SK-N-SH treated with all-trans-retinoic acid at 6 μM for 48 hours (cell line): ENCODE results near the gene LRP5.

Source experiments
- ATAC-seq: fragments of 200-7000 bp; cut with Tn5 transposase; 3 replicates; pipeline ENCODE4 v1.9.1; 2020; ENCODE audit warnings: mild to moderate bottlenecking, moderate library complexity
- ARNTL ChIP-seq: fragments of 450-650 bp; formaldehyde crosslinking; IDR thresholded peaks from 2 replicates; pipeline ENCODE4 v1.5.0; 2020; ENCODE audit warnings: low read depth, mild to moderate bottlenecking, moderate library complexity, borderline replicate concordance
- CSDC2 ChIP-seq: fragments of 250-450 bp; sonication (Bioruptor Pico); IDR thresholded peaks from 2 replicates; pipeline ENCODE4 v1.5.0; 2020; ENCODE audit warnings: mild to moderate bottlenecking, moderate library complexity
- ESRRG ChIP-seq: fragments of 250-450 bp; sonication (Bioruptor Pico); IDR thresholded peaks from 2 replicates; pipeline ENCODE4 v1.6.1; 2021; ENCODE audit warnings: mild to moderate bottlenecking
- GLIS3 ChIP-seq: fragments of 250-450 bp; sonication (Bioruptor Pico); IDR thresholded peaks from 2 replicates; pipeline ENCODE4 v1.5.0; 2020; ENCODE audit warnings: mild to moderate bottlenecking, moderate library complexity
- RARB ChIP-seq: fragments of 250-450 bp; sonication (Bioruptor Pico); IDR thresholded peaks from 2 replicates; pipeline ENCODE4 v1.8.0; 2021; ENCODE audit warnings: mild to moderate bottlenecking, moderate library complexity
- SNAI2 ChIP-seq: fragments of 250-450 bp; sonication (Bioruptor Pico); IDR thresholded peaks from 2 replicates; pipeline ENCODE4 v1.5.0; 2020; ENCODE audit warnings: mild to moderate bottlenecking, moderate library complexity
- TCF4 ChIP-seq: fragments of 250-450 bp; sonication (Bioruptor Pico); IDR thresholded peaks from 2 replicates; pipeline ENCODE4 v1.8.0; 2021; ENCODE audit warnings: mild to moderate bottlenecking, moderate library complexity, borderline replicate concordance
- ZC3H10 ChIP-seq: fragments of 250-450 bp; sonication (Bioruptor Pico); IDR thresholded peaks from 2 replicates; pipeline ENCODE4 v1.5.1; 2021; ENCODE audit warnings: mild to moderate bottlenecking, moderate library complexity
- ZFP3 ChIP-seq: fragments of 250-450 bp; sonication (Bioruptor Pico); IDR thresholded peaks from 2 replicates; pipeline ENCODE4 v1.5.0; 2020; ENCODE audit warnings: mild to moderate bottlenecking, moderate library complexity
- ZNF565 ChIP-seq: fragments of 450-650 bp; formaldehyde crosslinking; conservative IDR thresholded peaks from 2 replicates; pipeline ENCODE4 v1.5.0; 2020; ENCODE audit warnings: low read depth, mild to moderate bottlenecking, moderate library complexity
- ZNF70 ChIP-seq: fragments of 450-650 bp; formaldehyde crosslinking; IDR thresholded peaks from 2 replicates; pipeline ENCODE4 v1.5.0; 2020; ENCODE audit warnings: mild to moderate bottlenecking, moderate library complexity
- ZNF8 ChIP-seq: fragments of 450-650 bp; formaldehyde crosslinking; IDR thresholded peaks from 2 replicates; pipeline ENCODE4 v1.5.0; 2020; ENCODE audit warnings: mild to moderate bottlenecking, moderate library complexity
- TF ChIP-seq, protein P1 (sequence below): fragments of 250-450 bp; sonication (Bioruptor Pico); IDR thresholded peaks from 2 replicates; pipeline ENCODE4 v1.5.1; 2021; ENCODE audit warnings: mild to moderate bottlenecking, moderate library complexity
- TF ChIP-seq, protein P2 (sequence below): fragments of 250-450 bp; sonication (Bioruptor Pico); IDR thresholded peaks from 2 replicates; pipeline ENCODE4 v1.5.1; 2020; ENCODE audit warnings: low read depth, mild to moderate bottlenecking, moderate library complexity
- TF ChIP-seq, protein P3 (sequence below): fragments of 250-450 bp; sonication (Bioruptor Pico); IDR thresholded peaks from 2 replicates; pipeline ENCODE4 v1.5.0; 2020; ENCODE audit warnings: mild to moderate bottlenecking, moderate library complexity
- TF ChIP-seq, protein P4 (sequence below): fragments of 250-450 bp; sonication (Bioruptor Pico); IDR thresholded peaks from 2 replicates; pipeline ENCODE4 v1.8.0; 2021; ENCODE audit warnings: low read depth, mild to moderate bottlenecking, moderate library complexity, borderline replicate concordance
- TF ChIP-seq, protein P5 (sequence below): fragments of 250-450 bp; sonication (Bioruptor Pico); IDR thresholded peaks from 2 replicates; pipeline ENCODE4 v1.8.0; 2020; ENCODE audit warnings: mild to moderate bottlenecking, moderate library complexity, borderline replicate concordance

LRP5 gene

DNA sequence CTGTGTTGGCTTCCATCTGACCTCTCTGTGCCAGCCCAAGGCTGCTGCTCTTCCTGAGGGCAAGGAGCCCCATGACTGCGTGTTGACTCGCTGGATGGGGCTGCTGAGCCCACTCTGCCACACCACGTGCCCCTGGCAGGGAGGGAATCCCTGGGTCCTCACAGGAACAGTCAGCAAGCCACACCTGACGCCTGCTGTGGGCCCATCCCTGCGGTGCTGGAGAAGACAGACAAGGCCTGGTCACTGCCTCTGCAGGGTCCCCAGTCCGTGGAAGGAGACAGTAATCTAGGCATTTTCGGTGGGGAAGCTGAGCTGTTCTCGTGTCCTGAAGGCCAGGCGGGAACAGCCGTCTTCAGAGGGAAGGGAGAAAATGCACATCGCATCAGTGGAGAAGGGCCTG, 137.6 kb downstream of the LRP5 start:
- no peak for ATAC-seq
- TF ChIP-seq, protein P1, sequence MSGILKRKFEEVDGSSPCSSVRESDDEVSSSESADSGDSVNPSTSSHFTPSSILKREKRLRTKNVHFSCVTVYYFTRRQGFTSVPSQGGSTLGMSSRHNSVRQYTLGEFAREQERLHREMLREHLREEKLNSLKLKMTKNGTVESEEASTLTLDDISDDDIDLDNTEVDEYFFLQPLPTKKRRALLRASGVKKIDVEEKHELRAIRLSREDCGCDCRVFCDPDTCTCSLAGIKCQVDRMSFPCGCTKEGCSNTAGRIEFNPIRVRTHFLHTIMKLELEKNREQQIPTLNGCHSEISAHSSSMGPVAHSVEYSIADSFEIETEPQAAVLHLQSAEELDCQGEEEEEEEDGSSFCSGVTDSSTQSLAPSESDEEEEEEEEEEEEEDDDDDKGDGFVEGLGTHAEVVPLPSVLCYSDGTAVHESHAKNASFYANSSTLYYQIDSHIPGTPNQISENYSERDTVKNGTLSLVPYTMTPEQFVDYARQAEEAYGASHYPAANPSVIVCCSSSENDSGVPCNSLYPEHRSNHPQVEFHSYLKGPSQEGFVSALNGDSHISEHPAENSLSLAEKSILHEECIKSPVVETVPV: no peak
- TF ChIP-seq, protein P2, sequence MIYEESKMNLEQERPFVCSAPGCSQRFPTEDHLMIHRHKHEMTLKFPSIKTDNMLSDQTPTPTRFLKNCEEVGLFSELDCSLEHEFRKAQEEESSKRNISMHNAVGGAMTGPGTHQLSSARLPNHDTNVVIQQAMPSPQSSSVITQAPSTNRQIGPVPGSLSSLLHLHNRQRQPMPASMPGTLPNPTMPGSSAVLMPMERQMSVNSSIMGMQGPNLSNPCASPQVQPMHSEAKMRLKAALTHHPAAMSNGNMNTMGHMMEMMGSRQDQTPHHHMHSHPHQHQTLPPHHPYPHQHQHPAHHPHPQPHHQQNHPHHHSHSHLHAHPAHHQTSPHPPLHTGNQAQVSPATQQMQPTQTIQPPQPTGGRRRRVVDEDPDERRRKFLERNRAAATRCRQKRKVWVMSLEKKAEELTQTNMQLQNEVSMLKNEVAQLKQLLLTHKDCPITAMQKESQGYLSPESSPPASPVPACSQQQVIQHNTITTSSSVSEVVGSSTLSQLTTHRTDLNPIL (CRISPR knock-in tag): no peak
- TF ChIP-seq, protein P3, sequence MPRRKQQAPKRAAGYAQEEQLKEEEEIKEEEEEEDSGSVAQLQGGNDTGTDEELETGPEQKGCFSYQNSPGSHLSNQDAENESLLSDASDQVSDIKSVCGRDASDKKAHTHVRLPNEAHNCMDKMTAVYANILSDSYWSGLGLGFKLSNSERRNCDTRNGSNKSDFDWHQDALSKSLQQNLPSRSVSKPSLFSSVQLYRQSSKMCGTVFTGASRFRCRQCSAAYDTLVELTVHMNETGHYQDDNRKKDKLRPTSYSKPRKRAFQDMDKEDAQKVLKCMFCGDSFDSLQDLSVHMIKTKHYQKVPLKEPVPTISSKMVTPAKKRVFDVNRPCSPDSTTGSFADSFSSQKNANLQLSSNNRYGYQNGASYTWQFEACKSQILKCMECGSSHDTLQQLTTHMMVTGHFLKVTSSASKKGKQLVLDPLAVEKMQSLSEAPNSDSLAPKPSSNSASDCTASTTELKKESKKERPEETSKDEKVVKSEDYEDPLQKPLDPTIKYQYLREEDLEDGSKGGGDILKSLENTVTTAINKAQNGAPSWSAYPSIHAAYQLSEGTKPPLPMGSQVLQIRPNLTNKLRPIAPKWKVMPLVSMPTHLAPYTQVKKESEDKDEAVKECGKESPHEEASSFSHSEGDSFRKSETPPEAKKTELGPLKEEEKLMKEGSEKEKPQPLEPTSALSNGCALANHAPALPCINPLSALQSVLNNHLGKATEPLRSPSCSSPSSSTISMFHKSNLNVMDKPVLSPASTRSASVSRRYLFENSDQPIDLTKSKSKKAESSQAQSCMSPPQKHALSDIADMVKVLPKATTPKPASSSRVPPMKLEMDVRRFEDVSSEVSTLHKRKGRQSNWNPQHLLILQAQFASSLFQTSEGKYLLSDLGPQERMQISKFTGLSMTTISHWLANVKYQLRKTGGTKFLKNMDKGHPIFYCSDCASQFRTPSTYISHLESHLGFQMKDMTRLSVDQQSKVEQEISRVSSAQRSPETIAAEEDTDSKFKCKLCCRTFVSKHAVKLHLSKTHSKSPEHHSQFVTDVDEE (CRISPR knock-in tag): no peak
- TF ChIP-seq SNAI2 (CRISPR knock-in tag) (no peak), ARNTL (CRISPR knock-in tag) (no peak), ZC3H10 (no peak)
- TF ChIP-seq, all 23 proteins: peak for 0

DNA sequence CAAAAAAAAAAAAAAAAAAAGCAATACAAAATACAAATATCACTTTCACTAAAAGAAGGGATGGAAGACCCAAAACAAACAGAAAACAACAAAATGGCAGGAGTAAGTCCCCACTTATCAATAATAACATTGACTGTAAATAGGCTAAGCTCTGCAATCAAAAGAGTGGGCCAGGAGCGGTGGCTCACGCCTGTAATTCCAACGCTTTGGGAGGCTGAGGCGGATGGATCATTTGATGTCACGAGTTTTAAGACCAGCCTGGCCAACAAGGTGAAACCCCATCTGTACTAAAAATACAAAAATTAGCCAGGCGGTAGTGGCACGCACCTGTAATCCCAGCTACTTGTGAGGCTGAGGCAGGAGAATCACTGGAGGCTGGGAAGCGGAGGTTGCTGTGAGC, 138.3 kb downstream of the LRP5 start:
- no peak for ATAC-seq
- TF ChIP-seq TCF4 (CRISPR knock-in tag): no peak
- TF ChIP-seq CSDC2: no peak
- TF ChIP-seq, protein P1: no peak
- TF ChIP-seq ZNF70 (CRISPR knock-in tag): no peak
- TF ChIP-seq ZC3H10: no peak
- TF ChIP-seq, protein P2 (CRISPR knock-in tag): no peak
- no peak for TF ChIP-seq ZNF565
- TF ChIP-seq GLIS3 (CRISPR knock-in tag): no peak
- TF ChIP-seq ZFP3 (CRISPR knock-in tag): no peak
- no peak for TF ChIP-seq ESRRG (CRISPR knock-in tag)
- TF ChIP-seq, protein P3 (CRISPR knock-in tag): no peak
- TF ChIP-seq RARB: no peak
- TF ChIP-seq ZNF8 (CRISPR knock-in tag): no peak
- TF ChIP-seq, protein P4, sequence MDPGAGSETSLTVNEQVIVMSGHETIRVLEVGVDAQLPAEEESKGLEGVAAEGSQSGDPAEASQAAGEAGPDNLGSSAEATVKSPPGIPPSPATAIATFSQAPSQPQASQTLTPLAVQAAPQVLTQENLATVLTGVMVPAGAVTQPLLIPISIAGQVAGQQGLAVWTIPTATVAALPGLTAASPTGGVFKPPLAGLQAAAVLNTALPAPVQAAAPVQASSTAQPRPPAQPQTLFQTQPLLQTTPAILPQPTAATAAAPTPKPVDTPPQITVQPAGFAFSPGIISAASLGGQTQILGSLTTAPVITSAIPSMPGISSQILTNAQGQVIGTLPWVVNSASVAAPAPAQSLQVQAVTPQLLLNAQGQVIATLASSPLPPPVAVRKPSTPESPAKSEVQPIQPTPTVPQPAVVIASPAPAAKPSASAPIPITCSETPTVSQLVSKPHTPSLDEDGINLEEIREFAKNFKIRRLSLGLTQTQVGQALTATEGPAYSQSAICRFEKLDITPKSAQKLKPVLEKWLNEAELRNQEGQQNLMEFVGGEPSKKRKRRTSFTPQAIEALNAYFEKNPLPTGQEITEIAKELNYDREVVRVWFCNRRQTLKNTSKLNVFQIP (CRISPR knock-in tag): no peak
- TF ChIP-seq, protein P5, sequence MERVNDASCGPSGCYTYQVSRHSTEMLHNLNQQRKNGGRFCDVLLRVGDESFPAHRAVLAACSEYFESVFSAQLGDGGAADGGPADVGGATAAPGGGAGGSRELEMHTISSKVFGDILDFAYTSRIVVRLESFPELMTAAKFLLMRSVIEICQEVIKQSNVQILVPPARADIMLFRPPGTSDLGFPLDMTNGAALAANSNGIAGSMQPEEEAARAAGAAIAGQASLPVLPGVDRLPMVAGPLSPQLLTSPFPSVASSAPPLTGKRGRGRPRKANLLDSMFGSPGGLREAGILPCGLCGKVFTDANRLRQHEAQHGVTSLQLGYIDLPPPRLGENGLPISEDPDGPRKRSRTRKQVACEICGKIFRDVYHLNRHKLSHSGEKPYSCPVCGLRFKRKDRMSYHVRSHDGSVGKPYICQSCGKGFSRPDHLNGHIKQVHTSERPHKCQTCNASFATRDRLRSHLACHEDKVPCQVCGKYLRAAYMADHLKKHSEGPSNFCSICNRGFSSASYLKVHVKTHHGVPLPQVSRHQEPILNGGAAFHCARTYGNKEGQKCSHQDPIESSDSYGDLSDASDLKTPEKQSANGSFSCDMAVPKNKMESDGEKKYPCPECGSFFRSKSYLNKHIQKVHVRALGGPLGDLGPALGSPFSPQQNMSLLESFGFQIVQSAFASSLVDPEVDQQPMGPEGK: no peak
